PC-9 (cell line): ENCODE measurements around the gene CACNG7. TPM values are rescaled to one million over a fixed set of nuclear protein-coding genes. Genes with fewer than 3 reads are reported as not detected.

Experiments used
- BruUV-seq: library from RNA; stranded (reverse); fragments of 400-500 nt; replicated peaks from 2 replicates; lab custom pipeline; 2021; lab: Mats Ljungman, UMichigan
- CTCF ChIA-PET: fragments of 300-600 bp; sonication (Branson Sonifier 250); formaldehyde crosslinking; loops from one replicate; lab custom pipeline; 2022; ENCODE audit warnings: antibody characterized with exemption; lab: Charles Lee
- POLR2A ChIA-PET: fragments of 300-600 bp; sonication (Branson Sonifier 250); formaldehyde crosslinking; loops from one replicate; lab custom pipeline; 2022; ENCODE audit warnings: antibody characterized with exemption; ENCODE audit not compliant: unreplicated experiment; lab: Charles Lee
- DNase-seq, 2 experiments: peaks; one replicate each; pipeline versions ENCODE4 v3.0.0 to v3.0.0-alpha.2; 2015 to 2022; ENCODE audit warnings: mixed read lengths in 1 of 2
- H2AFZ ChIP-seq: fragments of 200-600 bp; sonication (generic); 2 replicates; pipeline ENCODE4 v1.8.1; 2017; ENCODE audit warnings: antibody characterized with exemption
- H3F3A ChIP-seq: fragments of 200-600 bp; sonication (generic); 2 replicates; pipeline ENCODE4 v1.8.1; 2017; ENCODE audit warnings: antibody characterized with exemption, mild to moderate bottlenecking, low read depth; ENCODE audit not compliant: insufficient read depth
- H3K27ac ChIP-seq: fragments of 200-600 bp; sonication (generic); 2 replicates; pipeline ENCODE4 v1.6.1; 2016; ENCODE audit warnings: mixed run types
- H3K27me3 ChIP-seq: fragments of 200-600 bp; sonication (generic); 2 replicates; pipeline ENCODE4 v1.6.1; 2016; ENCODE audit warnings: low read depth, mixed run types; ENCODE audit not compliant: insufficient read depth
- H3K36me3 ChIP-seq: fragments of 200-600 bp; sonication (generic); 2 replicates; pipeline ENCODE4 v1.6.1; 2016; ENCODE audit warnings: low read depth, mixed run types
- H3K4me1 ChIP-seq: fragments of 200-600 bp; sonication (generic); replicated peaks from 2 replicates; pipeline ENCODE4 v1.6.1; 2016; ENCODE audit warnings: mixed run types; ENCODE audit not compliant: insufficient read depth
- H3K4me2 ChIP-seq: fragments of 200-600 bp; sonication (generic); 2 replicates; pipeline ENCODE4 v1.6.1; 2017; ENCODE audit warnings: mixed run types
- H3K4me3 ChIP-seq: fragments of 200-600 bp; sonication (generic); 2 replicates; pipeline ENCODE4 v1.6.1; 2016; ENCODE audit warnings: mixed run types
- H3K79me2 ChIP-seq: fragments of 200-600 bp; sonication (generic); 2 replicates; pipeline ENCODE4 v1.6.1; 2017; ENCODE audit warnings: low read depth, mixed run types
- H3K9me2 ChIP-seq: fragments of 200-600 bp; sonication (generic); 2 replicates; pipeline ENCODE4 v1.8.1; 2017; ENCODE audit warnings: mild to moderate bottlenecking; ENCODE audit not compliant: insufficient read depth
- H3K9me3 ChIP-seq: fragments of 200-600 bp; sonication (generic); 2 replicates; pipeline ENCODE4 v1.8.1; 2016; ENCODE audit warnings: low read depth; ENCODE audit not compliant: insufficient read depth
- H4K20me1 ChIP-seq: fragments of 200-600 bp; sonication (generic); 2 replicates; pipeline ENCODE4 v1.8.1; 2017; ENCODE audit not compliant: insufficient read depth
- CTCF ChIP-seq: fragments of 200-600 bp; sonication (generic); conservative IDR thresholded peaks from 2 replicates; pipeline ENCODE4 v1.6.1; 2017; ENCODE audit warnings: mixed run types, antibody characterized with exemption, mild to moderate bottlenecking, moderate library complexity
- EZH2 ChIP-seq: fragments of 200-600 bp; sonication (generic); IDR thresholded peaks from 2 replicates; pipeline ENCODE4 v1.8.0; 2017; ENCODE audit warnings: antibody characterized with exemption, low read depth
- intact Hi-C: fragments of 100-400 bp; cut with micrococcal nuclease; formaldehyde crosslinking; loops from one replicate; pipeline ENCODE4 v1.10.0; 2022; ENCODE audit not compliant: unreplicated experiment
- total RNA-seq: library from RNA; stranded (reverse); gene quantifications from 2 replicates; pipeline ENCODE4 v1.2.3, GENCODE V29; 2021

The CACNG7 gene
- total RNA-seq, 1 experiment from 2014 or later = not detected

DNA sequence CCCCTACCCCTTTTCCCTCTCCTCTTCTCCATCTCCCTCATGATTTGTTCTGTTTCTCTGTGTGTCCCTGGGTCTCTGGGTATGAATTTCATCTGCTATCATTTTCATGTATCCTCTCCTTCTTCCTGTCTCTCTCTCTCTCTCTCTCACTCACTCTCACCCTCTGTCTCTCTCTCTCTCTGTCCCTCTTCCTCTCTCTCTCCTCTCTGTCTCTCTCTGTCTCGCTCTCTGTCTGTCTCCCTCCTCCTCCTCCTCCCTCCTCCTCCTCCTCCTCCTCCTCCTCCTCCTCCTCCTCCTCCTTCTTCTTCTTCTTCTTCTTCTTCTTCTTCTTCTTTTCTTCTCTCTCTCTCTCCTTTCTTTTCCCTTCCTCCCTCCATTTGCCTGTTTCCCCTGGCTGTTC lies 3.3 kb upstream of the CACNG7 start:
- Histone ChIP-seq H3K36me3 (no peaks in the 10 kb centered on the region), H3K4me1 (peaks cover 23% of the 10 kb centered on the region), H3F3A (peaks cover 25% of the 10 kb centered on the region; the same call in 1 of the 2 replicates), H3K27ac (no peak overlapping the region), H3K4me3 (no peak overlapping the region), H3K79me2 (no peaks in the 10 kb centered on the region), H3K27me3 (peaks cover 11% of the 10 kb centered on the region; the same call in 1 of the 2 replicates), H3K9me2 (no peaks in the 10 kb centered on the region), H4K20me1 (no peaks in the 10 kb centered on the region), H3K9me3 (no peaks in the 10 kb centered on the region), H3K4me2 (no peak overlapping the region), H2AFZ (no peak overlapping the region)
- BruUV-seq = no TSS peak
- CTCF ChIA-PET = no interaction called here
- intact Hi-C loops = loop anchor here (5.0 kb wide), 1 partner anchor 117 kb away; no protein-coding TSS in a partner anchor
- POLR2A ChIA-PET = no interaction called here
- TF ChIP-seq EZH2 (no peak), CTCF (no peak)
- no peak for DNase-seq

DNA sequence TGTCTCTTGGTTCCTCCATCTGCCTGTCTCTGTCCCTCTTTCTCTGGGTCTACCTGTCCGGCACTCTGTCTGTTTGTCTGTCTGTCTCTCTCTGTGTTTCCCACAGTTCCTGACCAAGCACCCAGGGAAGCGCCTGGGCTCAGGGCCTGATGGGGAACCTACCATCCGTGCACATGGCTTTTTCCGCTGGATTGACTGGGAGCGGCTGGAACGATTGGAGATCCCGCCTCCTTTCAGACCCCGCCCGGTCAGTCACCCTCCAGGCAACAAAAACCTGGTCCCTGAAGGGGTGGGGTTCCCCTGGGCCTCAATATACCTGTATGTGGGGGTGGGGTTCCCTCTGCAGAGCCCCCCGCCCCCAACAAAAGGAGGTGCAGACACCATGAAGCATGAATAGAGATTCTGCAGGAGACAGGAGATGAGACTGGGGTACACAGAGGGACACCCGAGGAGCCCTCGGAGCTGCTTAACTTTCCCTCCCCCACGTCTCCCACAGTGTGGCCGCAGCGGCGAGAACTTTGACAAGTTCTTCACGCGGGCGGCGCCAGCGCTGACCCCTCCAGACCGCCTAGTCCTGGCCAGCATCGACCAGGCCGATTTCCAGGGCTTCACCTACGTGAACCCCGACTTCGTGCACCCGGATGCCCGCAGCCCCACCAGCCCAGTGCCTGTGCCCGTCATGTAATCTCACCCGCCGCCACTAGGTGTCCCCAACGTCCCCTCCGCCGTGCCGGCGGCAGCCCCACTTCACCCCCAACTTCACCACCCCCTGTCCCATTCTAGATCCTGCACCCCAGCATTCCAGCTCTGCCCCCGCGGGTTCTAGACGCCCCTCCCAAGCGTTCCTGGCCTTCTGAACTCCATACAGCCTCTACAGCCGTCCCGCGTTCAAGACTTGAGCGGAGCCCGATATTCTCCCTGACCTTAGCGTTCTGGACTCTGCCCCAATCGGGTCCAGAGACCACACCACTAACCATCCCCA lies 2.6 kb upstream of the CACNG7 start:
- TF ChIP-seq EZH2 (no peak), CTCF (peak; percentile 99)
- no peak overlapping the region for H2AFZ ChIP-seq
- H3K27me3 ChIP-seq = peaks cover 18% of the 10 kb centered on the region
- H3K4me2 ChIP-seq = no peak overlapping the region
- no peaks in the 10 kb centered on the region for H3K79me2 ChIP-seq
- H3K4me1 ChIP-seq = peaks cover 23% of the 10 kb centered on the region
- peaks cover 25% of the 10 kb centered on the region; the same call in 1 of the 2 replicates for H3F3A ChIP-seq
- H3K9me2 ChIP-seq = no peaks in the 10 kb centered on the region
- H3K9me3 ChIP-seq = no peaks in the 10 kb centered on the region
- POLR2A ChIA-PET = no interaction called here
- no peak overlapping the region for H3K4me3 ChIP-seq
- intact Hi-C loops = loop anchor here (5.0 kb wide), 1 partner anchor 116 kb away; no protein-coding TSS in a partner anchor
- no peaks in the 10 kb centered on the region for H3K36me3 ChIP-seq
- DNase-seq = peak in 1 of 2 experiments; percentile 63
- no peaks in the 10 kb centered on the region for H4K20me1 ChIP-seq
- no peak overlapping the region for H3K27ac ChIP-seq
- no TSS peak for BruUV-seq
- CTCF ChIA-PET = interaction anchor here (0.6 kb wide), 1 partner anchor 112 kb away, joined by 4 read pairs; no protein-coding TSS in a partner anchor

DNA sequence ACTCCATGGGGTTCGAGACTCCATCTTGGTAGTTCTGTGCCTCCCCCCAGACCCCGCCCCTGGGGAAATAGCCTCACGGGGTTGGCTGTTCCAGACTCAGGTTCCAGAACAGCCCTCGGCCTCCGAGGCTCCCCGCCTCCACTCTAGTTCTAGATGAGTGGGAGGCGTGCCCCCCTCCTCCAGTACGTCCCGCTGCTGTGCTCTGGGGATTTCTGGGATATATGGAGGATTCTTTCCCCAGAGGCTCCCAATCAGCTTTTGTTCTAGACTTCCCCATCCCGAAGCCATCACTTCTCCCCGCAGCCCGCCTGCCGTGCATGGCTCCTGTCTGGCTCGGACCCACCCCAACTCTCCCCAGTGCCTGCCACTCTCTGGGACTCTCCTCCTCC lies 1.9 kb upstream of the CACNG7 start:
- BruUV-seq = no TSS peak
- intact Hi-C loops = loop anchor here (5.0 kb wide), 1 partner anchor 115 kb away; no protein-coding TSS in a partner anchor
- POLR2A ChIA-PET = no interaction called here
- Histone ChIP-seq H3K4me1 (peaks cover 23% of the 10 kb centered on the region), H4K20me1 (no peaks in the 10 kb centered on the region), H3K9me2 (no peaks in the 10 kb centered on the region), H3K79me2 (no peaks in the 10 kb centered on the region), H3K27ac (no peak overlapping the region), H3K9me3 (no peaks in the 10 kb centered on the region), H2AFZ (no peak overlapping the region), H3K27me3 (peaks cover 22% of the 10 kb centered on the region), H3K4me2 (no peak overlapping the region), H3K36me3 (no peaks in the 10 kb centered on the region), H3F3A (peaks cover 25% of the 10 kb centered on the region; the same call in 1 of the 2 replicates), H3K4me3 (no peak overlapping the region)
- CTCF ChIA-PET = no interaction called here
- no peak for TF ChIP-seq CTCF
- no peak for DNase-seq
